ENCODE measurements around the gene ZRANB1.

DNA sequence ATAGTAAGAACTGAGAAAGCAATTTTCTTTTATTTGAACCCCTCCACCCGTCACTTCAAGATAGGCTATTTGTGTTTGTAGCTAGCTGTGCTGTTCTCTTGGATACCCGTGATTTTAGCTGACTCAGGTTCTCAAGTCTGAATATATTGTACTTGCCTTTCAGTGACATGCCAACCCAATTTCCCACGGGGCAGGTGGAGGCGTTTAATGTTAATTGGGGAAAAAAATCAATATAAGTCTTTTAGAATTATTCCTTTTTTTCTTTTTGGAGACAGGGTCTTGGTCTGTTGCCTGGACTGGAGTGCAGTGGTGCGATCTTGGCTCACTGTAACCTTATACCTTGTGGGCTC, 36.4 kb downstream of the ZRANB1 start:
- TF ChIP-seq, protein P1, sequence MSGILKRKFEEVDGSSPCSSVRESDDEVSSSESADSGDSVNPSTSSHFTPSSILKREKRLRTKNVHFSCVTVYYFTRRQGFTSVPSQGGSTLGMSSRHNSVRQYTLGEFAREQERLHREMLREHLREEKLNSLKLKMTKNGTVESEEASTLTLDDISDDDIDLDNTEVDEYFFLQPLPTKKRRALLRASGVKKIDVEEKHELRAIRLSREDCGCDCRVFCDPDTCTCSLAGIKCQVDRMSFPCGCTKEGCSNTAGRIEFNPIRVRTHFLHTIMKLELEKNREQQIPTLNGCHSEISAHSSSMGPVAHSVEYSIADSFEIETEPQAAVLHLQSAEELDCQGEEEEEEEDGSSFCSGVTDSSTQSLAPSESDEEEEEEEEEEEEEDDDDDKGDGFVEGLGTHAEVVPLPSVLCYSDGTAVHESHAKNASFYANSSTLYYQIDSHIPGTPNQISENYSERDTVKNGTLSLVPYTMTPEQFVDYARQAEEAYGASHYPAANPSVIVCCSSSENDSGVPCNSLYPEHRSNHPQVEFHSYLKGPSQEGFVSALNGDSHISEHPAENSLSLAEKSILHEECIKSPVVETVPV (CRISPR knock-in tag; IDR thresholded peaks at IDR 0.05) = no peak
- TF ChIP-seq OSR1 (CRISPR knock-in tag; IDR thresholded peaks at IDR 0.05) (no peak), RARB (CRISPR knock-in tag; IDR thresholded peaks at IDR 0.05) (no peak), ZNF565 (CRISPR knock-in tag; conservative IDR thresholded peaks at IDR 0.05; ENCODE audit: low read depth) (no peak), ZFP3 (CRISPR knock-in tag; IDR thresholded peaks at IDR 0.05) (no peak)
- TF ChIP-seq, protein P2, sequence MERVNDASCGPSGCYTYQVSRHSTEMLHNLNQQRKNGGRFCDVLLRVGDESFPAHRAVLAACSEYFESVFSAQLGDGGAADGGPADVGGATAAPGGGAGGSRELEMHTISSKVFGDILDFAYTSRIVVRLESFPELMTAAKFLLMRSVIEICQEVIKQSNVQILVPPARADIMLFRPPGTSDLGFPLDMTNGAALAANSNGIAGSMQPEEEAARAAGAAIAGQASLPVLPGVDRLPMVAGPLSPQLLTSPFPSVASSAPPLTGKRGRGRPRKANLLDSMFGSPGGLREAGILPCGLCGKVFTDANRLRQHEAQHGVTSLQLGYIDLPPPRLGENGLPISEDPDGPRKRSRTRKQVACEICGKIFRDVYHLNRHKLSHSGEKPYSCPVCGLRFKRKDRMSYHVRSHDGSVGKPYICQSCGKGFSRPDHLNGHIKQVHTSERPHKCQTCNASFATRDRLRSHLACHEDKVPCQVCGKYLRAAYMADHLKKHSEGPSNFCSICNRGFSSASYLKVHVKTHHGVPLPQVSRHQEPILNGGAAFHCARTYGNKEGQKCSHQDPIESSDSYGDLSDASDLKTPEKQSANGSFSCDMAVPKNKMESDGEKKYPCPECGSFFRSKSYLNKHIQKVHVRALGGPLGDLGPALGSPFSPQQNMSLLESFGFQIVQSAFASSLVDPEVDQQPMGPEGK (CRISPR knock-in tag; IDR thresholded peaks at IDR 0.05; ENCODE audit: borderline replicate concordance) = no peak
- TF ChIP-seq, protein P3, sequence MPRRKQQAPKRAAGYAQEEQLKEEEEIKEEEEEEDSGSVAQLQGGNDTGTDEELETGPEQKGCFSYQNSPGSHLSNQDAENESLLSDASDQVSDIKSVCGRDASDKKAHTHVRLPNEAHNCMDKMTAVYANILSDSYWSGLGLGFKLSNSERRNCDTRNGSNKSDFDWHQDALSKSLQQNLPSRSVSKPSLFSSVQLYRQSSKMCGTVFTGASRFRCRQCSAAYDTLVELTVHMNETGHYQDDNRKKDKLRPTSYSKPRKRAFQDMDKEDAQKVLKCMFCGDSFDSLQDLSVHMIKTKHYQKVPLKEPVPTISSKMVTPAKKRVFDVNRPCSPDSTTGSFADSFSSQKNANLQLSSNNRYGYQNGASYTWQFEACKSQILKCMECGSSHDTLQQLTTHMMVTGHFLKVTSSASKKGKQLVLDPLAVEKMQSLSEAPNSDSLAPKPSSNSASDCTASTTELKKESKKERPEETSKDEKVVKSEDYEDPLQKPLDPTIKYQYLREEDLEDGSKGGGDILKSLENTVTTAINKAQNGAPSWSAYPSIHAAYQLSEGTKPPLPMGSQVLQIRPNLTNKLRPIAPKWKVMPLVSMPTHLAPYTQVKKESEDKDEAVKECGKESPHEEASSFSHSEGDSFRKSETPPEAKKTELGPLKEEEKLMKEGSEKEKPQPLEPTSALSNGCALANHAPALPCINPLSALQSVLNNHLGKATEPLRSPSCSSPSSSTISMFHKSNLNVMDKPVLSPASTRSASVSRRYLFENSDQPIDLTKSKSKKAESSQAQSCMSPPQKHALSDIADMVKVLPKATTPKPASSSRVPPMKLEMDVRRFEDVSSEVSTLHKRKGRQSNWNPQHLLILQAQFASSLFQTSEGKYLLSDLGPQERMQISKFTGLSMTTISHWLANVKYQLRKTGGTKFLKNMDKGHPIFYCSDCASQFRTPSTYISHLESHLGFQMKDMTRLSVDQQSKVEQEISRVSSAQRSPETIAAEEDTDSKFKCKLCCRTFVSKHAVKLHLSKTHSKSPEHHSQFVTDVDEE (CRISPR knock-in tag; IDR thresholded peaks at IDR 0.05) = no peak

Data from SK-N-SH treated with all-trans-retinoic acid at 6 μM for 48 hours (cell line).